ENCODE measurements around the gene YEATS4. TPM values are rescaled to one million over a fixed set of nuclear protein-coding genes. Genes with fewer than 3 reads are reported as not detected.
A peak's percentile ranks its signal among the peaks of the same experiment; 100 is the strongest.

YEATS4 gene
- total RNA-seq, 4 donors from 2014 or later, result 9.6 to 48.7 (median 16.6) TPM

GRCh38 chr12:69338936-69339335 lies 20.6 kb upstream of the YEATS4 start:
- TF ChIP-seq EP300 (IDR thresholded peaks at IDR 0.05) (no peak), POLR2AphosphoS5 (IDR thresholded peaks at IDR 0.05) (no peak), POLR2A (IDR thresholded peaks at IDR 0.05) (no peak), CTCF (IDR thresholded peaks at IDR 0.05) (no peak)
- no peaks in the 10 kb centered on the region for H3K36me3 ChIP-seq
- no peaks in the 10 kb centered on the region for H3K27me3 ChIP-seq
- H3K4me3 ChIP-seq, result no peak overlapping the region
- no peaks in the 10 kb centered on the region for H3K4me1 ChIP-seq
- H3K27ac ChIP-seq, result no peak overlapping the region
- ATAC-seq, result no peak
- H3K9me3 ChIP-seq, result no peaks in the 10 kb centered on the region

DNA sequence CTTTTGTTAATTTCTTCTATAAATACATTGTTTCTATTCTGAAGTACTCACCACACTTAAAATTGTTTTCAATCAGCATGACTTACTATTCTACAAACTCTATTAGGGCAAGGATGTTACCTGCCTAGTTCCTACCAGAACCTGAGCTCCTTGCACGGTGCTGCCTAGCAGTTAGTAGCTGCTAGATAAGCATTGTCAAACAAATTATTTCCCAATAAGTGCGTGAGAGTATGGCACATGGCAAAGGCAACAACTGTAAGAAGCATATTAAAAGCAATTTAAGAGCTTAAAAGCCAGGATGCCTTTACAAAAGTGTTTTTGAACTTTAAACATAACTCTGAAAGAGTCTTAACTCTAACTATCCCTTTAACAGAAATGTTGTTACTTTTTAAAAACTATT lies 19.5 kb upstream of the YEATS4 start:
- Histone ChIP-seq H3K4me1 (no peaks in the 10 kb centered on the region), H3K9me3 (no peaks in the 10 kb centered on the region), H3K36me3 (no peaks in the 10 kb centered on the region), H3K27ac (no peak overlapping the region), H3K27me3 (no peaks in the 10 kb centered on the region), H3K4me3 (no peak overlapping the region)
- ATAC-seq, result no peak
- WGBS, 2 donors (ENCODE audit: low coverage in 1 of 2), result 39 to 70% methylated on average over 2 of the region's 2 CpGs
- TF ChIP-seq POLR2A (IDR thresholded peaks at IDR 0.05), result no peak
- TF ChIP-seq POLR2AphosphoS5 (IDR thresholded peaks at IDR 0.05), result no peak
- TF ChIP-seq EP300 (IDR thresholded peaks at IDR 0.05), result no peak
- no peak for TF ChIP-seq CTCF (IDR thresholded peaks at IDR 0.05)

DNA sequence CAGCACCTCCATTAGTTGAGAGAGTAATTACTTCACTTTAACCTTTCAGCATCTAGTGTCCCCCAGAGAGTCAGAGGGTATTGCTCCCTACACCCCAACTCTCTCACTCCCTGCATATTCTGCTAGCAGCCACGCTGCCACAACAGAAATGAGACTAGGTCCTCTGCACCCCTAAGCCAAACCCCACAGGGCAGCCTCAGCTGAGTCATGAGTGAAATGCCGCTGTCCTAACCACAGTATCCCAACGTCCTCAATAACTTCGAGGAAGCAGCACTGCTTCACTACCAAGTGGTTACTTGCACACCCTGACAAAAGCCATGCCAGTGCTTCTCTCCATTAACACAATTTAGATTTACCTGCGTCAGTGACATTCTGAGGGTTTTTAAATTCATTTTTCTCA lies 18.2 kb upstream of the YEATS4 start:
- no peaks in the 10 kb centered on the region for H3K9me3 ChIP-seq
- TF ChIP-seq POLR2AphosphoS5 (IDR thresholded peaks at IDR 0.05) (no peak), CTCF (IDR thresholded peaks at IDR 0.05) (no peak)
- no peaks in the 10 kb centered on the region for H3K4me1 ChIP-seq
- H3K36me3 ChIP-seq, result no peaks in the 10 kb centered on the region
- no peak overlapping the region for H3K4me3 ChIP-seq
- peak; percentile 53 for ATAC-seq
- H3K27me3 ChIP-seq, result peaks cover 3% of the 10 kb centered on the region
- no peak overlapping the region for H3K27ac ChIP-seq
- WGBS, 2 donors (ENCODE audit: low coverage in 1 of 2), result 50 to 67% methylated on average over 1 to 4 of the region's 5 CpGs

- TF ChIP-seq POLR2AphosphoS5 (IDR thresholded peaks at IDR 0.05) (no peak), EP300 (IDR thresholded peaks at IDR 0.05) (no peak), POLR2A (IDR thresholded peaks at IDR 0.05) (no peak), CTCF (IDR thresholded peaks at IDR 0.05) (no peak)
- Histone ChIP-seq H3K4me1 (no peaks in the 10 kb centered on the region), H3K27ac (no peak overlapping the region), H3K27me3 (peaks cover 5% of the 10 kb centered on the region), H3K36me3 (no peaks in the 10 kb centered on the region), H3K4me3 (no peak overlapping the region), H3K9me3 (no peaks in the 10 kb centered on the region)
- 43 to 47% methylated on average over 1 of the region's 2 CpGs for WGBS, 2 donors (ENCODE audit: low coverage in 1 of 2)
- no peak for ATAC-seq
Measured at GRCh38 chr12:69342421-69342820, 17.1 kb upstream of the YEATS4 start.

DNA sequence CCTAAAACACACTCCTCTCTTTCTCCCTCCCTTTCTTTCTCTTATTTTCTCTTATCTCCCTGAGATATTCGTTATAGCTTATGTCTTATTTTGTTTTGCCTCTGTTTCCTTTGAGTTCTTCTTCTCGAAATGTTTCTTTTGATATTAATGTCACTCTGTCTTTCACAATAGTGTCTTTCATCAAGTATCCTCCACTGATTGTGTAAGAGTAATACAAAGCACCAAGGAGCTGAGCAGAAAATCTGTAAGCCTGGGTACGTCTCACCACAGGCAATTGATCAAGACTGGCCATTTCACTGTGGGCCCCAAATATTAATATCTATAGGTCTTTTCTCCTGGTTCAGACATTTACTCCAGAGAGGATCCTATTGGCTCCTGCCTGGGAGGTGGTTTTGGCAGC lies 16.2 kb upstream of the YEATS4 start:
- Histone ChIP-seq H3K27ac (no peak overlapping the region), H3K27me3 (peaks cover 5% of the 10 kb centered on the region), H3K36me3 (no peaks in the 10 kb centered on the region), H3K9me3 (no peaks in the 10 kb centered on the region), H3K4me1 (no peaks in the 10 kb centered on the region), H3K4me3 (no peak overlapping the region)
- 61 to 78% methylated on average over 2 to 3 of the region's 3 CpGs for WGBS, 2 donors (ENCODE audit: low coverage in 1 of 2)
- no peak for TF ChIP-seq POLR2A (IDR thresholded peaks at IDR 0.05)
- no peak for TF ChIP-seq CTCF (IDR thresholded peaks at IDR 0.05)
- TF ChIP-seq EP300 (IDR thresholded peaks at IDR 0.05), result no peak
- TF ChIP-seq POLR2AphosphoS5 (IDR thresholded peaks at IDR 0.05), result no peak
- ATAC-seq, result no peak

All from gastroesophageal sphincter (tissue), 4 donors.